ENCODE results near the gene DMXL2. TPM values are rescaled to one million over a fixed set of nuclear protein-coding genes. Genes with fewer than 3 reads are reported as not detected.
"Not testable (repeated sequence)": the region's sequence is repeated elsewhere in the genome, so short reads cannot be mapped to it uniquely, and the experiment has no call there.

DMXL2 gene
- polyA plus RNA-seq, 3 donors: 52.9 to 91.9 (median 62.2) TPM

- DNase-seq (ENCODE audit: extremely low read depth in 1 of 11, low read depth in 9 of 11, low spot score in 4 of 11): no peak
Measured at GRCh38 chr15:51448622-51449399, 173.8 kb downstream of the DMXL2 start.

GRCh38 chr15:51447855-51448621, 174.5 kb downstream of the DMXL2 start:
- DNase-seq (ENCODE audit: extremely low read depth in 1 of 11, low read depth in 9 of 11, low spot score in 4 of 11): no peak

DNA sequence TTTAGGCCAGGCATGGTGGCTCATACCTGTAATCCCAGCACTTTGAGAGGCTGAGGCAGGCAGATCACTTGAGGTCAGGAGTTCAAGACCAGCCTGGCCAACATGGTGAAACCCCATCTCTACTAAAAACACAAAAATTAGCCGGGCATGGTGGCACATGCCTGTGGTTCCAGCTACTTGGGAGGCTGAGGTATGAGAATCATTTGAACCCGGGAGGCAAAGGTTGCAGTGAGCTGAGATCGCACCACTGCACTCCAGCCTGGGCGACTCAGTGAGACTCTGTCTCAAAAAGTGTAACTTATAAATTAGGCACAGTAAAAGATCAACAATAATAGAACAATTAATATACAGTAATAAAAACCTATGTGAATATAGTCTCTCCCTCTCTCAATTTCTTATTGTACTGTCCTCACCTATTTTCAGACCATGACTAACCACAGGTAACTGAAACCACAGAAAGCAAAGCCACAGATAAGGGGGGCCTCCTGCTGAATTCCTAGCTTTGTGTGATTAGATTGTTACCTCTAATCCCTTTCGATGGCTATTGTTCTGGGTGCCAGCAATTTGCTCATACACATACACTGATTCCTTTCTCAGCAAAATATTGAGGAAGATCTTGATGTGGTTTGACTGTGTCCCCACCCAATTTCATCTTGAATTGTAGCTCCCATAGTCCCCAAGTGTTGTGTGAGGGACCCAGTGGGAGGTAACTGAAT, 176.4 kb downstream of the DMXL2 start:
- not testable (repeated sequence) for DNase-seq (ENCODE audit: extremely low read depth in 1 of 11, low read depth in 9 of 11, low spot score in 4 of 11)

GRCh38 chr15:51444807-51445206, 177.8 kb downstream of the DMXL2 start:
- DNase-seq (ENCODE audit: extremely low read depth in 1 of 11, low read depth in 9 of 11, low spot score in 4 of 11): no peak

GRCh38 chr15:51444112-51444511, 178.5 kb downstream of the DMXL2 start:
- no peak for DNase-seq (ENCODE audit: extremely low read depth in 1 of 11, low read depth in 9 of 11, low spot score in 4 of 11)

DNA sequence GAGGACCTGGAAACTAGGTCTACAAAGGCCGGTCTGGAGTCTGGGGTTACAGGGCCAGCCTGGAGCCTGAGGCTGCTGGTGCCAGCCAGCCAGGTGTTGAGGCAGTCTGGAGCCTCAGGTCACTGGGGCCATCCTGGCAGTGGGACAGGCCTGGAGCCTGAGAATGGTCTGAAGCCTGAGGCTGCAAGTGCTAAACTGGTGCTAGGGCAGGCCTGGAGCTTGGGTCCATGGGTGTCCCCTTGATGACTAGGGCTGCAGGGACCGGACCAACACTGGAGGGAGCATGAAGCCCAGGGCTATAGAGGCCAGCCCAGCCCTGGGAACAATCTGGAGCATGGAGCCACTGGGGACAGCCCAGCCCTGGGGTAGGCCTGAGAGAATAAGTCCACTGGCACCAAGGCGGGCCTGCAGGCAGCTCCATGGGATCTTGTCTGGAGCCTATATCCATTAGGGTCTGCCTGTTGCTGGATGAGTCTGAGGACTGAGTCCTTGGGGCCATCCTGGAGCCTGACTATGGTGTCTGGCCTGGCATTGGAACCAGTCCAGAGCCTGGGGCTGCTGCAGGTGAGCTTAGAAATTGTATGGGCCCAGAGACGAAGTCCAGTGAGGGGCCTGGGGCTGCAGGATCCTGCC, 179.2 kb downstream of the DMXL2 start:
- DNase-seq (ENCODE audit: extremely low read depth in 1 of 11, low read depth in 9 of 11, low spot score in 4 of 11): no peak

- no peak for DNase-seq (ENCODE audit: extremely low read depth in 1 of 11, low read depth in 9 of 11, low spot score in 4 of 11)
Measured at GRCh38 chr15:51438526-51438925, 184.0 kb downstream of the DMXL2 start.

DNA sequence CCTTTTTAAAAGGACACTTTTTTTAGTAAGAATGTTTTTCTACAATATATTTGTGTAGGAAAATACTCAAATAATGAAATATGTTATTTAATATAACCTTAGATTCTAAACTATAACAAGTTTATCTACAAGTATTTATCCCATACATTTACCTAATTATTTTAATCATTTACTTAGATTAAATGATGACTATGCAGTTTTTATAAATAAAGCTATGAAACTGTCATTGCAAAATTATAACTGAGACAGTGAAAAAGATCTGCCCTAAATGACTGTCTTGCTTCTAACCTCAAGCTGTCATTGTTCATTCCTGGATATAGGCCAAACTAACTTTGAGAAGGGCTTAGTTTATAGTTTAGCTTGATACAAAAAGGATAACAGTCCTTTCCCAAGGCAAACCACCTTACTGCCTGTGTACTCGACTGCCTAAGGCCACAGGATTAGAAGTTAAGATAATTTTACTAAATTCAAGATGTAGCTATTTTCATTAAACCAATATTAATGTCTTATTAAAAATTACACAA, 197.0 kb downstream of the DMXL2 start:
- no peak for DNase-seq (ENCODE audit: extremely low read depth in 1 of 11, low read depth in 9 of 11, low spot score in 4 of 11)

GRCh38 chr15:51424780-51425179, 197.8 kb downstream of the DMXL2 start:
- no peak for DNase-seq (ENCODE audit: extremely low read depth in 1 of 11, low read depth in 9 of 11, low spot score in 4 of 11)

DNA sequence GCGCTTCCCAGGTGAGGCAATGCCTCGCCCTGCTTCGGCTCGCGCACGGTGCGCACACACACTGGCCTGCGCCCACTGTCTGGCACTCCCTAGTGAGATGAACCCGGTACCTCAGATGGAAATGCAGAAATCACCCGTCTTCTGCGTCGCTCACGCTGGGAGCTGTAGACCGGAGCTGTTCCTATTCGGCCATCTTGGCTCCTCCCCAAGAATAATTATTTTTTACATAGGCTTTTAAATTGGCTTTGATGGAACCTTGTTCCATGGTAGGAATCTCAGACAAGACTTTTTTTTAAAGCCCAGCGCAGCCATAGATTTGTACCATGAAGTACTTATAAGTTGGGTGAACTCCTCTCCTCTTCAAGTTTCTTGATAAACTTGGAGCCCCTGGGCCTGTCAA, 199.5 kb downstream of the DMXL2 start:
- DNase-seq (ENCODE audit: extremely low read depth in 1 of 11, low read depth in 9 of 11, low spot score in 4 of 11): not testable (repeated sequence)

- no peak for DNase-seq (ENCODE audit: extremely low read depth in 1 of 11, low read depth in 9 of 11, low spot score in 4 of 11)
Measured at GRCh38 chr15:51416129-51416528, 206.4 kb downstream of the DMXL2 start.

GRCh38 chr15:51414256-51414860, 208.2 kb downstream of the DMXL2 start:
- DNase-seq (ENCODE audit: extremely low read depth in 1 of 11, low read depth in 9 of 11, low spot score in 4 of 11): no peak

- DNase-seq (ENCODE audit: extremely low read depth in 1 of 11, low read depth in 9 of 11, low spot score in 4 of 11): no peak
Measured at GRCh38 chr15:51405693-51406523, 216.7 kb downstream of the DMXL2 start.

- no peak for DNase-seq (ENCODE audit: extremely low read depth in 1 of 11, low read depth in 9 of 11, low spot score in 4 of 11)
Measured at GRCh38 chr15:51403946-51404695, 218.4 kb downstream of the DMXL2 start.

DNA sequence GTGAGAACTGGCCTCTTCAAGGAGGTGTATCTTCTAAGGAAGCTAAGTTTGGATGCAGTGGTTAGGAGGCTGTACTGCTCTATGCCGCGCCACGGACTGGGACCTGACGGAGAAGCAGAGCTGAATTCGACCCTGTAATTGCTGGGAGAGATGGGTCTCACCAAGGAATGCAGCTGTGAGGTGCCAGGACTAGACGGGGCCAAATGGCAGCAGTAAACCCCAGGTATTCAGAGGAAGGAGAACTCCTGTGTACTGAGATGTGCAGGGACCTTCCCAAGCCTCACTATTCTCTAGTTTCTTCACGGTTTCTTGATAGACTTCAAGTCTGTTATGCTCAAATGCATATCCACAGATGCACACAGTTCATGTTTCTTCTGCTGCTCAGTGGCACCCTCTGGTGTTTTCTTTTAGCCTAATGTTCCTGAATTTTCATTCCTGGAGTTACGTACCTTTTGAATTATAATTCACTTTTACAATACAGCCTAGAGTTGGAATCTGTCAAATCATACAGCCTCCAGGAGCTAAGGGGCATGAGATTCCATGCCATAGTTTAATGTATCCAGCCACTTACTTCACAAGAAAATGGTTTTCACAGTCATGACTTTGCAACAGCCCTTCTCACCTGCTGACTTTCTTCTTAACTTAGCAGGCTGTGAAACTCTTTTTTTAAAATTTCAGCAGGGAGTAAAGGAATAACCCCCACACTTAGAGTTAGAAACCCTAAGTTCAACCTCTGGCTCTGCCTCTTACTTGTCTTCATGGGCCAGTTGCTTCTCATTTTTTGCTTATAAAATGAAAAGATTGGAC, 219.3 kb downstream of the DMXL2 start:
- peak in 2 of 11 donors; percentile 32 to 43 for DNase-seq (ENCODE audit: extremely low read depth in 1 of 11, low read depth in 9 of 11, low spot score in 4 of 11)

DNA sequence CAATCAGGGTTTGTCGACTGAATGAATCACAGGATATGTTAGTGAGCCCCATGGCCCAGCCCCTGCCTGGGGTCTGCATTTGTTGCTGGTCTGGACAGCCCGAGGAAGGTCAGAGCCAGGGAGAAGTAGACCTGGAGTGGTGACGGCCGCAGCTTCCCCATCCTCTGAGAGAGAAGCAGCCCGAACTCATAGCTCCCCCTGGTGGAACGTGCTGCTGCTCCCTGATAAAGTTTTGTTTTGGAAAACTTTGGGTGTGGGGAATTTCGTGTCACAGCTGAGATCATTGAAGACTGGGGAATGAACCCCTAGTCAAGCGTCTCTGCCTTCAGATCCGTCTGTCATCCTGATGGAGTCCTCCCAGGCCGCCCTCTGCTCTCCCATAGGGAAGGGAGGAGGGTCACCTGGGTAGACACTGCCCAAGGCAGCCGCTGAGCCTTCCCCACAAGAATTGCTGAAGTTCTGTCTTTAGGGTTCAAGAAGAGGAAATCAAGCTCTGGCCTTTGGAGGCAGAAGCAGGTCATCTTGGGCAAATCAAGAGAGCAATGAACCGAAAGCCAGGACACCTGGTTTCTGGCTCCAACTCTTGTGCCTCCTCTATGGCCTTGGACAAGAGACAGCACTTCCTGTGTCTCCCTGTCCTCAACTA, 220.6 kb downstream of the DMXL2 start:
- no peak for DNase-seq (ENCODE audit: extremely low read depth in 1 of 11, low read depth in 9 of 11, low spot score in 4 of 11)
